ENCODE results near the gene PPP6R2. TPM values are rescaled to one million over a fixed set of nuclear protein-coding genes. Genes with fewer than 3 reads are reported as not detected.

The PPP6R2 gene
- total RNA-seq, 1 donor from 2014 or later: 55.5 TPM

DNA sequence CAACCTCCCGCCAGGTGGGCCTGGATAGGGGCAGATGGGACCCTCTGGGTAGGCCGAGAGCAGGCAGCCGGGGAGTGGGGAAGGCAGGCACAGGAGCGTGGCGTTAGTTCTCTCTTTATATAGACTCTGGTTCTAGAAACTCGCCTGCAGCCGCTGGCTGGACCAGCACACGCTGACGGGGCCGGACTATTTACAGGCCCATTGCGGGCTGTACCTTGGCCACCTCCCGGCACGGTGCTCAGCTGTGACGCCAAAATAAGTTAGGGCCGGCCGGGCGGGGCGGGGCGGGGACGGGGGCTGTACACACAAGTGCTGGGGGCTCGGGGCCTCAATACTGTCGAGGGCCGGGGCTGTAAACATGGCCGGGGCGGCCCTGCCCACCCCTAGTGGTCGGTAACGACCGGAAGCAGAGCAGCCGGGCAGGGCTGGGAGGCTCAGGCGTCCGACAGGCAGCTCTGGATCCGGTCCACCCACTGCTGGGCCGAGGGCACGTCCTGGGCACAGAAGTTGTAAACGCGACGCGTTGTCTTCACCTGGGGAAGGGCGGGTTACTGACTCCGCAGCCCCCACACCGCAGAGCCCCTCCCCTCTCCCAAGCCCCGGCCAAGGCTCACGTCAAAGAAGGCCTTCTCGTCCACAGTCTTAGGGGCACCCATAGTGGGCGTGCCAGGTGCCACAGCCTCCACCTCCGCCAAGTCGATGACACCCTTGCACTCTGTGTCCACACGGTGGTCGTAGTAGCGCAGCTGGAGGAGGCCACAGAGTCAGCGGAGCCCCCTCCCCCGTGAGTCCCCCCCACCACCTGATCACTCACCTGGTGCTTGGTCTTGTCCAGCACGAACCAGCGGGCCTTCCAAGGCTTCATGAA is 103.8 kb downstream of the PPP6R2 start:
- H3K4me3 ChIP-seq: no peak overlapping the region
- intact Hi-C loops (cut with DNase I): no loop called here
- DNase-seq (ENCODE audit: low spot score in 2 of 2): no peak
- H3K27me3 ChIP-seq: no peaks in the 10 kb centered on the region
- TF ChIP-seq CTCF (IDR thresholded peaks at IDR 0.05): no peak
- H3K36me3 ChIP-seq: peaks cover 43 to 53% of the 10 kb centered on the region in 2 donors
- no peaks in the 10 kb centered on the region for H3K9me3 ChIP-seq
- no peaks in the 10 kb centered on the region for H3K4me1 ChIP-seq
- no peak overlapping the region for H3K27ac ChIP-seq

GRCh38 chr22:50447576-50448551 is 104.7 kb downstream of the PPP6R2 start:
- no peak for DNase-seq (ENCODE audit: low spot score in 2 of 2)
- intact Hi-C loops (cut with DNase I): no loop called here
- Histone ChIP-seq H3K27me3 (no peaks in the 10 kb centered on the region), H3K9me3 (no peaks in the 10 kb centered on the region), H3K4me1 (no peaks in the 10 kb centered on the region), H3K27ac (no peak overlapping the region), H3K36me3 (peaks cover 43 to 52% of the 10 kb centered on the region in 2 donors), H3K4me3 (no peak overlapping the region)
- TF ChIP-seq CTCF (IDR thresholded peaks at IDR 0.05): no peak

DNA sequence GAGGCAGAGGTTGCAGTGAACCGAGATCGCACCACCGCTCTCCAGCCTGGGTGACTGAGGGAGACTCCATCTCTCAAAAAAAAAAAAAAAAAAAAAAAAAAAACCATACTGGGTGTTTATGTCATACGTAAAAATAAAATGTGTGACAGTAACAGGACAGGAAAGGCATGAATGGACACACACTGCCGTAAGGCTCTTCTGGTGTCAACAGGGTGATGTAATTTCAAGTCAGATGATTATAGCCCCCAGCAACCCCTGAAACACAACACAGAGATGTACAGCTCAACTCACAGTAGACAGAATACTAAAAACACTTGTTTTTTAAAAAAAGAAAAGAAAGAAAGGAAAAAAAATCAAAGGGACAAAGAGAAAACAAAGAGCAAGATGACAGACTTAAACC is 109.5 kb downstream of the PPP6R2 start:
- Histone ChIP-seq H3K4me3 (no peak overlapping the region), H3K27ac (no peak overlapping the region), H3K9me3 (no peaks in the 10 kb centered on the region), H3K27me3 (no peaks in the 10 kb centered on the region), H3K4me1 (no peaks in the 10 kb centered on the region), H3K36me3 (peaks cover 70 to 78% of the 10 kb centered on the region in 2 donors)
- no peak for DNase-seq (ENCODE audit: low spot score in 2 of 2)
- intact Hi-C loops (cut with DNase I): no loop called here
- no peak for TF ChIP-seq CTCF (IDR thresholded peaks at IDR 0.05)

GRCh38 chr22:50454556-50455075 is 111.5 kb downstream of the PPP6R2 start:
- no peaks in the 10 kb centered on the region for H3K27me3 ChIP-seq
- no peak overlapping the region for H3K27ac ChIP-seq
- H3K9me3 ChIP-seq: no peaks in the 10 kb centered on the region
- no peak for DNase-seq (ENCODE audit: low spot score in 2 of 2)
- no peaks in the 10 kb centered on the region for H3K4me1 ChIP-seq
- peaks cover 69 to 86% of the 10 kb centered on the region in 2 donors for H3K36me3 ChIP-seq
- H3K4me3 ChIP-seq: no peak overlapping the region
- no peak for TF ChIP-seq CTCF (IDR thresholded peaks at IDR 0.05)
- intact Hi-C loops (cut with DNase I): no loop called here

- H3K36me3 ChIP-seq: peaks cover 69 to 86% of the 10 kb centered on the region in 2 donors
- TF ChIP-seq CTCF (IDR thresholded peaks at IDR 0.05): no peak
- no peaks in the 10 kb centered on the region for H3K27me3 ChIP-seq
- H3K27ac ChIP-seq: no peak overlapping the region
- no peaks in the 10 kb centered on the region for H3K4me1 ChIP-seq
- no peaks in the 10 kb centered on the region for H3K9me3 ChIP-seq
- DNase-seq (ENCODE audit: low spot score in 2 of 2): no peak
- H3K4me3 ChIP-seq: no peak overlapping the region
- intact Hi-C loops (cut with DNase I): no loop called here
These were observed 112.1 kb downstream of the PPP6R2 start for GRCh38 chr22:50455201-50455600.

Data from ascending aorta (tissue), 2 donors.